Measurements from ENCODE around the gene SLC39A2.

DNA sequence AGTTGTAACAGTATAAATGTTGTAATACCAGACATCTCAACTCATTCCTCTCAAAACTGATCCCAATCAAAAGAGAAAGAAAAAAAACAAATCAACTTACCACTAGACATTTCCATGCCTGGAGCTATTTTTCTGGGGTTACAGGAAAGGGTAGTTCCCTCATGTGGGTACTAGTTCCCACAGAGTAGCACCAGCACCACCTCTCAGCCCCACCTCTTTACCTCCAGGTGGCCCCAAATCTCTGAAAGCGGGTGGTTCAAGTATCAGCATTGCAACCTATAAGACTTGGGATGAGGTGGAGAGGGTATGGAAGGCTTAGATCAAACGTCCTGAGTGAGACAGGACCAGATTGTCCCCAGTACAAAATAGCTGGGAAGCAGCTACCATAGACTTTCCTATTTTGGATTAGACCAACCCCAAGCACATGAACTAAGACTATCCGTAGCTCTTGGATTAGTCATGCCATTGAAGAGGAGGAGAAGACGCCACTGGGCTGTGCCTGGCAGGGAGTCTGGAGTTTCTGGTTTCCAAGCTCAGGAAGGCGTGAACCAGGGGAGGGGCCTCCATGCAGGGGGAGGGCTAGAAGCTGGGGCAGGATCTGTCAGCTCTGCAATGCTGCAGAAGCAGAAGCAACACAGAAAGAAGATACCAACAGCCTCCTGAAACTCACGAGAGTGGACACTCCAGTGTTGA, at the start of gene SLC39A2:
- TF ChIP-seq, protein P1, sequence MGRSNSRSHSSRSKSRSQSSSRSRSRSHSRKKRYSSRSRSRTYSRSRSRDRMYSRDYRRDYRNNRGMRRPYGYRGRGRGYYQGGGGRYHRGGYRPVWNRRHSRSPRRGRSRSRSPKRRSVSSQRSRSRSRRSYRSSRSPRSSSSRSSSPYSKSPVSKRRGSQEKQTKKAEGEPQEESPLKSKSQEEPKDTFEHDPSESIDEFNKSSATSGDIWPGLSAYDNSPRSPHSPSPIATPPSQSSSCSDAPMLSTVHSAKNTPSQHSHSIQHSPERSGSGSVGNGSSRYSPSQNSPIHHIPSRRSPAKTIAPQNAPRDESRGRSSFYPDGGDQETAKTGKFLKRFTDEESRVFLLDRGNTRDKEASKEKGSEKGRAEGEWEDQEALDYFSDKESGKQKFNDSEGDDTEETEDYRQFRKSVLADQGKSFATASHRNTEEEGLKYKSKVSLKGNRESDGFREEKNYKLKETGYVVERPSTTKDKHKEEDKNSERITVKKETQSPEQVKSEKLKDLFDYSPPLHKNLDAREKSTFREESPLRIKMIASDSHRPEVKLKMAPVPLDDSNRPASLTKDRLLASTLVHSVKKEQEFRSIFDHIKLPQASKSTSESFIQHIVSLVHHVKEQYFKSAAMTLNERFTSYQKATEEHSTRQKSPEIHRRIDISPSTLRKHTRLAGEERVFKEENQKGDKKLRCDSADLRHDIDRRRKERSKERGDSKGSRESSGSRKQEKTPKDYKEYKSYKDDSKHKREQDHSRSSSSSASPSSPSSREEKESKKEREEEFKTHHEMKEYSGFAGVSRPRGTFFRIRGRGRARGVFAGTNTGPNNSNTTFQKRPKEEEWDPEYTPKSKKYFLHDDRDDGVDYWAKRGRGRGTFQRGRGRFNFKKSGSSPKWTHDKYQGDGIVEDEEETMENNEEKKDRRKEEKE (IDR thresholded peaks at IDR 0.05; ENCODE audit: borderline replicate concordance in 1 of 2, control insufficient read depth in 1 of 2, low read depth in 2 of 2, low read length in 1 of 2) = no peak
- TF ChIP-seq POLR2A (conservative IDR thresholded peaks at IDR 0.05) = no peak
- no peak for TF ChIP-seq POLR2AphosphoS5 (IDR thresholded peaks at IDR 0.05; ENCODE audit: control insufficient read depth, insufficient read depth, low read depth, low read length)
- no peak for TF ChIP-seq CREB1 (IDR thresholded peaks at IDR 0.05)
- TF ChIP-seq CREB1 (CRISPR knock-in tag; IDR thresholded peaks at IDR 0.05) = no peak
- TF ChIP-seq RBFOX2 (IDR thresholded peaks at IDR 0.05; ENCODE audit: low read depth, low read length) = no peak
- TF ChIP-seq ZBTB1 (CRISPR knock-in tag; IDR thresholded peaks at IDR 0.05; ENCODE audit: borderline replicate concordance, low read depth) = no peak
- TF ChIP-seq, protein P2, sequence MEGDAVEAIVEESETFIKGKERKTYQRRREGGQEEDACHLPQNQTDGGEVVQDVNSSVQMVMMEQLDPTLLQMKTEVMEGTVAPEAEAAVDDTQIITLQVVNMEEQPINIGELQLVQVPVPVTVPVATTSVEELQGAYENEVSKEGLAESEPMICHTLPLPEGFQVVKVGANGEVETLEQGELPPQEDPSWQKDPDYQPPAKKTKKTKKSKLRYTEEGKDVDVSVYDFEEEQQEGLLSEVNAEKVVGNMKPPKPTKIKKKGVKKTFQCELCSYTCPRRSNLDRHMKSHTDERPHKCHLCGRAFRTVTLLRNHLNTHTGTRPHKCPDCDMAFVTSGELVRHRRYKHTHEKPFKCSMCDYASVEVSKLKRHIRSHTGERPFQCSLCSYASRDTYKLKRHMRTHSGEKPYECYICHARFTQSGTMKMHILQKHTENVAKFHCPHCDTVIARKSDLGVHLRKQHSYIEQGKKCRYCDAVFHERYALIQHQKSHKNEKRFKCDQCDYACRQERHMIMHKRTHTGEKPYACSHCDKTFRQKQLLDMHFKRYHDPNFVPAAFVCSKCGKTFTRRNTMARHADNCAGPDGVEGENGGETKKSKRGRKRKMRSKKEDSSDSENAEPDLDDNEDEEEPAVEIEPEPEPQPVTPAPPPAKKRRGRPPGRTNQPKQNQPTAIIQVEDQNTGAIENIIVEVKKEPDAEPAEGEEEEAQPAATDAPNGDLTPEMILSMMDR (IDR thresholded peaks at IDR 0.05 in 2 of 3, conservative IDR thresholded peaks at IDR 0.05 in 1 of 3; ENCODE audit: insufficient read depth in 2 of 3, low read depth in 1 of 3, low read length in 3 of 3) = no peak
- TF ChIP-seq GATA2 (CRISPR knock-in tag; IDR thresholded peaks at IDR 0.05) = no peak
- TF ChIP-seq CHCHD3 (CRISPR knock-in tag; IDR thresholded peaks at IDR 0.05) = no peak
- no peak for TF ChIP-seq ARHGAP35 (IDR thresholded peaks at IDR 0.05; ENCODE audit: partially characterized antibody)
- no peak for TF ChIP-seq ZSCAN29 (IDR thresholded peaks at IDR 0.05)
- no peak for TF ChIP-seq NFXL1 (CRISPR knock-in tag; IDR thresholded peaks at IDR 0.05)
- no peak for TF ChIP-seq ZNF274 (IDR thresholded peaks at IDR 0.05; ENCODE audit: borderline replicate concordance, low read depth, low read length)

Data from K562 (cell line).